IPS-18a (cell line): ENCODE results near the gene NAV3.
"Not testable (repeated sequence)": the region's sequence is repeated elsewhere in the genome, so short reads cannot be mapped to it uniquely, and the experiment has no call there.

Experiments used
- H3K27ac ChIP-seq: one replicate; pipeline ENCODE4 v1.5.1; 2013; ENCODE audit warnings: low read length
- H3K27me3 ChIP-seq: one replicate; pipeline ENCODE4 v1.6.1; 2013; ENCODE audit warnings: mild to moderate bottlenecking, low read length; ENCODE audit not compliant: control insufficient read depth, insufficient read depth
- H3K36me3 ChIP-seq: one replicate; pipeline ENCODE4 v1.6.1; 2013; ENCODE audit warnings: low read depth, low read length; ENCODE audit not compliant: control insufficient read depth
- H3K4me1 ChIP-seq: one replicate; pipeline ENCODE4 v1.6.1; 2013; ENCODE audit warnings: low read depth, low read length; ENCODE audit not compliant: control insufficient read depth
- H3K4me3 ChIP-seq: one replicate; pipeline ENCODE4 v1.5.1; 2013; ENCODE audit warnings: low read length
- H3K9ac ChIP-seq: one replicate; pipeline ENCODE4 v1.6.1; 2013; ENCODE audit warnings: mild to moderate bottlenecking, low read length, moderate library complexity
- H3K9me3 ChIP-seq: one replicate; pipeline ENCODE4 v1.6.1; 2013; ENCODE audit warnings: low read depth, low read length; ENCODE audit not compliant: control insufficient read depth

NAV3 gene

GRCh38 chr12:78239544-78239943 lies 408.9 kb downstream of the NAV3 start:
- Histone ChIP-seq H3K4me3 (no peak overlapping the region), H3K36me3 (no peaks in the 10 kb centered on the region), H3K27me3 (no peaks in the 10 kb centered on the region), H3K4me1 (peaks cover 24% of the 10 kb centered on the region), H3K9ac (no peak overlapping the region), H3K27ac (no peak overlapping the region), H3K9me3 (no peaks in the 10 kb centered on the region)

GRCh38 chr12:78240827-78241226 lies 410.1 kb downstream of the NAV3 start:
- Histone ChIP-seq H3K27ac (no peak overlapping the region), H3K4me1 (peaks cover 26% of the 10 kb centered on the region), H3K9ac (no peak overlapping the region), H3K36me3 (no peaks in the 10 kb centered on the region), H3K27me3 (no peaks in the 10 kb centered on the region), H3K9me3 (no peaks in the 10 kb centered on the region), H3K4me3 (no peak overlapping the region)

GRCh38 chr12:78241446-78241845 lies 410.8 kb downstream of the NAV3 start:
- Histone ChIP-seq H3K27ac (no peak overlapping the region), H3K9me3 (no peaks in the 10 kb centered on the region), H3K4me3 (no peak overlapping the region), H3K27me3 (no peaks in the 10 kb centered on the region), H3K9ac (no peak overlapping the region), H3K36me3 (no peaks in the 10 kb centered on the region), H3K4me1 (peaks cover 26% of the 10 kb centered on the region)

- Histone ChIP-seq H3K9me3 (no peaks in the 10 kb centered on the region), H3K36me3 (no peaks in the 10 kb centered on the region), H3K4me1 (peaks cover 26% of the 10 kb centered on the region), H3K27me3 (no peaks in the 10 kb centered on the region), H3K4me3 (no peak overlapping the region), H3K9ac (no peak overlapping the region), H3K27ac (no peak overlapping the region)
These were observed 414.3 kb downstream of the NAV3 start for GRCh38 chr12:78244916-78245507.

GRCh38 chr12:78248321-78248720 lies 417.6 kb downstream of the NAV3 start:
- H3K27me3 ChIP-seq: no peaks in the 10 kb centered on the region
- H3K36me3 ChIP-seq: no peaks in the 10 kb centered on the region
- H3K4me1 ChIP-seq: peaks cover 9% of the 10 kb centered on the region
- no peaks in the 10 kb centered on the region for H3K9me3 ChIP-seq
- H3K9ac ChIP-seq: no peak overlapping the region
- no peak overlapping the region for H3K27ac ChIP-seq
- H3K4me3 ChIP-seq: no peak overlapping the region

GRCh38 chr12:78249578-78249977 lies 418.9 kb downstream of the NAV3 start:
- H3K9me3 ChIP-seq: no peaks in the 10 kb centered on the region
- no peaks in the 10 kb centered on the region for H3K36me3 ChIP-seq
- H3K27me3 ChIP-seq: no peaks in the 10 kb centered on the region
- H3K4me3 ChIP-seq: no peak overlapping the region
- H3K27ac ChIP-seq: no peak overlapping the region
- H3K4me1 ChIP-seq: peaks cover under 1% of the 10 kb centered on the region
- no peak overlapping the region for H3K9ac ChIP-seq

GRCh38 chr12:78257662-78258061 lies 427.0 kb downstream of the NAV3 start:
- not testable (repeated sequence) for H3K9me3 ChIP-seq

GRCh38 chr12:78260976-78261375 lies 430.3 kb downstream of the NAV3 start:
- Histone ChIP-seq H3K4me1 (peaks cover 7% of the 10 kb centered on the region), H3K36me3 (no peaks in the 10 kb centered on the region), H3K27me3 (no peaks in the 10 kb centered on the region), H3K9me3 (no peaks in the 10 kb centered on the region), H3K4me3 (no peak overlapping the region), H3K9ac (no peak overlapping the region), H3K27ac (no peak overlapping the region)

More at GRCh38 chr12:78257662-78258061, 427.0 kb downstream of the NAV3 start:
- not testable (repeated sequence) for H3K27ac ChIP-seq, H3K36me3 ChIP-seq, H3K4me3 ChIP-seq, H3K9ac ChIP-seq, H3K27me3 ChIP-seq, H3K4me1 ChIP-seq

GRCh38 chr12:78261901-78262300 lies 431.2 kb downstream of the NAV3 start:
- H3K27me3 ChIP-seq: no peaks in the 10 kb centered on the region
- no peak overlapping the region for H3K4me3 ChIP-seq
- H3K4me1 ChIP-seq: peaks cover 7% of the 10 kb centered on the region
- no peak overlapping the region for H3K27ac ChIP-seq
- no peak overlapping the region for H3K9ac ChIP-seq
- no peaks in the 10 kb centered on the region for H3K9me3 ChIP-seq
- no peaks in the 10 kb centered on the region for H3K36me3 ChIP-seq
